HG02970 (cell line): ENCODE data around the gene GPR137.
"Not testable (repeated sequence)": the region's sequence is repeated elsewhere in the genome, so short reads cannot be mapped to it uniquely, and the experiment has no call there.

ENCODE experiments used
- ATAC-seq: cut with Tn5 transposase; IDR thresholded peaks from one replicate; pipeline ENCODE4 v1.9.1; 2021; ENCODE audit warnings: mild to moderate bottlenecking, moderate library complexity, moderate number of reproducible peaks; ENCODE audit not compliant: unreplicated experiment, low FRiP score

Gene GPR137

DNA sequence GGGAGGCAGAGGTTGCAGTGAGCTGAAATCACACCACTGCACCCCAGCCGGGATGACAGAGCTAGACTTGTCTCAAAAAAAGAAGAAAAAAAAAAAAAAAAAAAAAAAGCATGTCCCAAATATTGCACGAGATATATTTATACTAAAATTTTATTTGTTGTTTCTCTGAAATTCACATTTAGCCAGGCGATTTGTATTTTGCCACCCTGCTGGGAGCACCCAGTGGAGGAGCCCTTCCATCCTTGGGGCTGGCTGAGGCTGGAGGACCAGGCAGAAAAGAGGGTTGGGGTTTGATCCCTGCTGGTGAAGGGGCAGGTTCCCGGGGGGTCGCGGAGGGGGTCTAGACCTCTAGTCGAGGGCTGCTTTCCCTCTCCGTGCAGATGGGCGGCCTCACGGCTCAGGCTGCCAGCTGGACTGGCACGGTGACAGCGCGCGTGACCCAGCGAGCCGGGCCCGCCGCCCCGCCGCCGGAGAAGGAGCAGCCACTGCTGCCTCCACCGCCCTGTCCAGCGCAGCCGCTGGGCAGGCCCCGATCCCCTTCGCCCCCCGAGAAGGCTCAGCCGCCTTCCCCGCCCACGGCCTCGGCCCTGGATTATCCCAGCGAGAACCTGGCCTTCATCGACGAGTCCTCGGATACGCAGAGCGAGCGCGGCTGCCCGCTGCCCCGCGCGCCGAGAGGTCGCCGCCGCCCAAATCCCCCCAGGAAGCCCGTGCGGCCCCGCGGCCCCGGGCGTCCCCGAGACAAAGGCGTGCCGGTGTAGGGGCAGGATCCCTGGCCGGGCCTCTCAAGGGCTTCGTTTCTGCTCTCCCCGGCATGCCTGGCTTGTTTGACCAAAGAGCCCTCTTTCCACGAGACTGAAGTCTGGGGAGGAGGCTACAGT is 13.6 kb downstream of the GPR137 start:
- no peak for ATAC-seq

DNA sequence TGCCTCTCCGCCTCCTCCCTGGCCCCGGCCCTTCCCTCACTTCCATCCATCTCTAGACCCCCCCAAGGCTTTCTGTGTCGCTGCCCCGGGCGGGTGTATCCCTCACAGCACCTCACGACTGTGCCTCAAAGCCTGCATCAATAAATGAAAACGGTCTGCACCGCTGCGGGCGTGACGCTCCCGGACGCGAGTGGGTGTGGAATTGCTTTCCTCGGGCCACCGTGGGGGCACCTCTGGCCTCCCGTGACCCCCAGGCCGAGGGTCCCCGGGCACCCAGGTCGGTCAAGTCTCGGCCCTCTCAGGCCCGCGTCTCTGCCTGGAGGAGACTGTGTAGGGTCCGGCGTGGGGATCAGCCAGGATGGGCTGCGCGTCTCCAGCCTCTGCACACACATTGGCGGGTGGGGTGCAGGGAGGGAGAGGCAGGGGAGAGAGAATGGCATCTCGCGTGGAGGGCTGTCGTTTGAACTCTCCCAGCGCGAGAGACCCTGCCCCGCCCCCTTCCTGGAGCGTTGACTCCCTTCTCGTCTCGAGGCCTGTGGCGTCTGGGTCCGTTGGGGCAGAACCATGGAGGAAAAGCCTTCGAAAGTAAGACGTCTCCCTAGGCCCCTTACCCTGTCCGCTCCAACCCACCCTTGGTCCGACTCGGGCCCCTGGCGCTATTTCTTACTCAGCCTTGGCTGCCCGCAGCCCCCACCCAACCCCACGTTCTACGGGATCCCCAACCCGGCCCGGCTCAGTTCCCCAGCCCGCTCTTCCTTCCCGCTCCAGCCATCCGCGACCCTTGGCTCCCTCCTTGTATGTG is 14.4 kb downstream of the GPR137 start, which contains the start of gene CATSPERZ:
TSS of gene CATSPERZ (plus strand) at position 512 of the 802 bp plus-strand sequence. CDS start at position 565, 53 bp downstream.
- no peak for ATAC-seq

DNA sequence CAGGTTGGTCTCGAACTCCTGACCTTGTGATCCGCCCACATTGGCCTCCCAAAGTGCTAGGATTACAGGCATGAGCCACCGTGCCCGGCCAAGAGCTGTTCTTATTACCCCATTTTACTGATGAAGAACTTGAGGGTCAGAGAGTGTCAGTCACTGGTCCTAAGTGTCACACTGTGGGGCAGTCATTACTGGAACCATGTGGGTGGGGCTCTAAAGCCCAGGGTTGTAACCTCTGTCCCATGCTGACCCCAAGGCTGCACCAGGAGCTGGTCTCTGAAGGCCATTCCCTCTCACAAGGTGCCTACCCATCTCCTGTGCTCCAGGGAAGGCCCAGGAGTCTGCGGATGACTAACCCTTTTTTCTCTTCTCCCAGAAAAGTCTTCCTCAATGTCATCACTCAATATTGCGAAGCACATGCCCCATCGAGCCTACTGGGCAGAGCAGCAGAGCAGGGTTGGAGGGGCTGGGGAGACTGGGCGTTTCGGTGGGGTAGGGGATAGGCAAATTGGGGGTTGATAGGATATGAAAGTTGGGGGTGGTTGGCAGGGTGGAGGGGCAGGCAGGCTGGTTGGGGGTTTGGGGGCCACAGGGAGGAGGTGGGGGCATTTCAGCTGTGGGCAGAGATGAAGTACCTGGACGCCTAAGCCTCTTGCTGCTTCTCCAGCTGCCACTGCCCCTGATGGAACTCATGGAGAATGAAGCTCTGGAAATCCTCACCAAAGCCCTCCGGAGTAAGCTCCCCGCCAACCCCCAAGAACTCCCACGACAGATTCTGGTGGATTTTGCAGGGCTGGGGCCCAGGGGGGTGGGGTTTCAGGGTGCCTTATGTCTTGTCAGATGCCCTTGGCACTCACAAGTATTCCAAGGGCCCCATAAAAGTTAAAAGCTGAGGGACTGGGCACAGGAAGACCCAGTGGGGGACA is 17.7 kb downstream of the GPR137 start:
- no peak for ATAC-seq

DNA sequence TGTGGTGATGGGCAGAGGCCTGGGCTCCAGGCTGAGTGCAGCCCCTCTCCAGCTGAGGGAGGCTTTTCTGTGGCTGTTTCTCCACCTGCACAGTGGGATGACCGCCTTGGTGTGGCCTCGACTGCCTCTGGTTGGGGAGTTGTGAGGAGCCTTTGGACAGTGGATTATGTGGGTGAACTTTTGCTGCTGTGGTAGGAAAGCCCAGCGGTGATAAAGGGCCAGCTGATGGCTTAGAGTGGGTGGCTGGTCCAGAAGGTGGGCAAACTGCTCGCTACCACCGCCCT is 18.3 kb downstream of the GPR137 start:
- ATAC-seq = no peak

DNA sequence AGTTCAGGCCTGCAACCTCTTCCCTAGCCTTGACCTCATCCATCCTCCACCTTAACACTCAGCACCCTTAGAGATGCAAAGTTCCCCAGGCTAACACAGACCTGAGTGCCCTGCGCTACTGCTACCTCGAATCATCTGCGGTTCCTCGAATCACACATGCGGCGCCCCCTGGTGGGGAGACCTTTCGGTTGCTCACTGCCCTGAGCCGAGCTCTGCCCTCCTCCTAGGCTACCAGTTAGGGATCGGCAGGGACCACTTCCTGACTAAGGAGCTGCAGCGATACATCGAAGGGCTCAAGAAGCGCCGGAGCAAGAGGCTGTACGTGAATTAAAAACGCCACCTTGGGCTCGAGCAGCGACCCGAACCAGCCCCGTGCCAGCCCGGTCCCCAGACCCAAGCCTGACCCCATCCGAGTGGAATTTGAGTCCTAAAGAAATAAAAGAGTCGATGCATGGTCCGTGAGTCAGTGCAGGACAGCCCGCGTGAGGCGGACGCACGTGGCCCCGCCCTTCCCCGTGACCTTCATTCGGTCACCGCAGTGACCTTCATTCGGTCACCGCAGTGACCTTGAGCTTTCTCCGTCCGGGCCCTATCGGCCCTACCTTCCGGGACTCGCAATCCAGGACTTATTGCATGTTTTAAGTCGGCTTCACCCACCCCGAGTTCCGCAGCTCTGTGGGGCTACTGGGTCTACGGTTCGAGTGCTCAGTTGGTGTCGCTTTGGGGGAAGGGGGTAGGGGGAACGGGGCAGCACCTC is 18.8 kb downstream of the GPR137 start:
- peak; percentile 19 for ATAC-seq

DNA sequence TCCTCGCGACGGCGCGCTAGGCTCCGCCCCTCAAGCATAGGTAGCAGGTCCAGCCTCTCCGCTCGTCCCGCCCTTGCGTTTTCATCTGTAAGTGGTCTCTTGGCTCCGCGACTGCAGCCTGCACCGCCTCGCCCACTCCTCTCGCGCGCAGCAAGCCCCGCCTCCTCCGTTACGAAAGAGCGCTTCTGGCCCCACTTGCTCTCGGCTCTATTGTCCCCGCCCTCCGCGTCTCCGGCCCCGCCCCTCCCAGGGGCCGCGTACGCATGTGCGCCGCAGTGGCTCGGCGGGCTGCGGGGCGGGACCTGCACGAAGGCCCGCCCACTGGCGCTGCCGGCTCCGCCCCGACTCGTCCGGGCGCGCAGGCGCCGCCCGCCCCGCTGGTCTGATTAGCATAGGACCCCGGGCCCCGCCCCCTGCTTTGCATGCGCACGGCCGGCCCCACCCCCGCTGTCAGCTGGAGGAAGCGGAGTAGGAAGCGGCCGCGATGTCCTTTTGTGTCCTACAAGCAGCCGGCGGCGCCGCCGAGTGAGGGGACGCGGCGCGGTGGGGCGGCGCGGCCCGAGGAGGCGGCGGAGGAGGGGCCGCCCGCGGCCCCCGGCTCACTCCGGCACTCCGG is 19.5 kb downstream of the GPR137 start, which contains the start of gene ESRRA:
TSS of gene ESRRA (plus strand) at position 450 of the 616 bp plus-strand sequence. CDS start 1,656 bp downstream, outside the sequence.
- peak; percentile 72 for ATAC-seq

DNA sequence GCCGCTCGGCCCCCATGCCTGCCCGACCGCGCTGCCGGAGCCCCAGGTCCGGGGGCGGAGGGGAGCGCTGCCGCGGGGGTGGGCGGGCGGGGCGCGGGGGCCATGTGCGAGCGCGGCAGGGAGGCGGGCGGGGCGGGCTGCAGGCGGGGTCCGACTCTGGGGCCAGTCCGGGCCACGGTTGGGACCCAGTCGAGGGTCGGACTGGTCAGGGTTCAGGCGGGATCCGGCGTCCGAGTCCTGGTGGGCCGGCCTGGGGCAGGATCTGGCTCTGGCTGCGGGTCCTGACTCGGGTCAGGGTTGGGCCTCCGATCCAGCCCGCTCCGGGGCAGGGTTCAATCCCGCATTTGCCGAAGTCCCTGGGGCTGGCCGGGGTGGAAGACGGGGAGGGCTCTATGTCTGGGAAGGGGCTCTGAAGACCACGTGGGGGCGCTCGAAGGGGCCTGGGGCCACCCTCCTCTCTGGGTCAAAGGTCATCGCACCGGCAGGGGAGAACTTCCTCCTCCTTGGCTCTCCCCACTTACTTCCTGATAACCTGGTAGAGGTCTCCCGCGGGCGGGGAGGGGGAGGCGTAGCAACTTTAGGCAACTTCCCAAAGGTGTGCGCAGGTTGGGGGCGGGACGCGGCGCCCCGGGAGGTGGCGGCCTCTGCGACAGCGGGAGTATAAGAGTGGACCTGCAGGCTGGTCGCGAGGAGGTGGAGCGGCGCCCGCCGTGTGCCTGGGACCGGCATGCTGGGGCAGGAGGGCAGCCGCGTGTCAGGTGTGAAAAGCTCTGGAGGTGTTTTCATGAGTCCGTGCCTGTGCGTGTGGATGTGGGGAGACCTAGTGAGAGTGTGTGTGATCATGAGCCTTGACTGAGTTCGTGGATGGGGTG is 20.3 kb downstream of the GPR137 start:
- ATAC-seq = peak; percentile 17

DNA sequence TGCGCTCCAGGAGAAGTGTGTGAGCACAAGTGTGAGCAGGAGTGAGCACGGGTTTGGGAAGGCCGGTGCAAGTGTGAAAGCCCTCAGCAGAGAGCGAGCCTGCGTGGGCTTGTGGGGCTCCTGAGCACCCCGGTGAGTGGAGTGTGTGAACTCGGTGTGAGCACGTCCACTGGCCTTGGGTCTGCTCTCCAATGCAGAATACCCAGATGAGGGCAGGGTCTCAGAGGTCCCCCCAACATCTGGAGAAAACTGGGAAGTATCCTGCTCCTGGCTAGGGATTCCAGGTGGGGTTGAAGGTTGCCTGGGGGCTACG is 20.9 kb downstream of the GPR137 start:
- ATAC-seq = no peak

DNA sequence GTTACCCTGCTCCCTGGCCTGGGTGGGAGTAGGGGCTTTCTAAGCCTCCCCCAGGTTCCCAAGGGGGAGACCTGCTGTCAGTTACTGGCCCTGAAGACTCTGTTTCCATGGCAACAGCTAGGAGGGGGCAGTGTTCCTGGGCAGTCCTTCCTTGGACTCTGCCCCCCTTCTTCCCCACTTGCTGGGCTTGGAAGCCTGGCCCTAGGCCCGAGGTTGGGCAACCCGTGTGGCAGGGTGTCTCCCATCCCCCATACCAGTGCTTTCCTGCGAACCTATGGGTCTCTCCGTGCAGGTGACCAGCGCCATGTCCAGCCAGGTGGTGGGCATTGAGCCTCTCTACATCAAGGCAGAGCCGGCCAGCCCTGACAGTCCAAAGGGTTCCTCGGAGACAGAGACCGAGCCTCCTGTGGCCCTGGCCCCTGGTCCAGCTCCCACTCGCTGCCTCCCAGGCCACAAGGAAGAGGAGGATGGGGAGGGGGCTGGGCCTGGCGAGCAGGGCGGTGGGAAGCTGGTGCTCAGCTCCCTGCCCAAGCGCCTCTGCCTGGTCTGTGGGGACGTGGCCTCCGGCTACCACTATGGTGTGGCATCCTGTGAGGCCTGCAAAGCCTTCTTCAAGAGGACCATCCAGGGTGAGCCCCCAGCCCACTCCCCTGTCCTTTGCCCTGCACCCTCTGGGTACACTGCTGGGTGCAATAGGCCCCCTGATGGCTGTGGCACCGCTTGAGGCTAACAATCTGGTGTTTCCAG is 21.4 kb downstream of the GPR137 start:
- ATAC-seq = no peak

DNA sequence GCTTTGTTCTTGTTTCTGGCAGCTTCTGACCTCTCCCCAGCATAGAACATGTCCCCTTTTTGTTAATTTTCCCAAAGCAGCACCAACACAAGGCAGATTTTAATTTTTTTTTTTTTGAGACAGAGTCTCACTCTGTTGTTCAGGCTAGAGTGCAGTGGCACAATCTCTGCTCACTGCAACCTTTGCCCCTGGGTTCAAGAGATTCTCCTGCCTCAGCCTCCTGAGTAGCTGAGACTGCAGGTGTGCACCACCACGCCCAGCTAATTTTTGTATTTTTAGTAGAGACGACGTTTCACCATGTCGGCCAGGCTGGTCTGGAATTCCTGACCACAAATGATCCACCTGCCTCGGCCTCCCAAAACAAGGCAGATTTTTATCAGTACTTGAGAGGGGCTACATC is 22.1 kb downstream of the GPR137 start:
- not testable (repeated sequence) for ATAC-seq

DNA sequence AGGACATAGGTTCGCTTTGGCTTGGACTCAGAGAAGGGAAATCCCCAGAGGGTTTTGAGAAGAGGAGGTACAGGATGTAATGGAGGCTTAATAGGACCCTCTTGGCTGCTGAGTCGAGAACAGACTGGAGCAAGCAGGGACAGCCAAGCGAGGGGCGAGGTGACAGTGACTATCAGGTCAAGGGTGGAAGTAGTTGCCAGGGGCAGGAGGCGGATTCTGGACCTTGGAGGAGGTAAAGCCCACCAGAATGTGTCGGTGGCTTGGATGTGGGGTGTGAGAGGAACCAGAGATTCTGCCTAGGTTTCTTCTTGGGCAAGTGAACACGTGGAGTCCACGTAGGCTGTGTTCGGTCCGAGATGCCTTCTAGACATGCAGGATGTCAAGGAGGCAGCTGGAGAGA is 27.3 kb downstream of the GPR137 start:
- no peak for ATAC-seq

DNA sequence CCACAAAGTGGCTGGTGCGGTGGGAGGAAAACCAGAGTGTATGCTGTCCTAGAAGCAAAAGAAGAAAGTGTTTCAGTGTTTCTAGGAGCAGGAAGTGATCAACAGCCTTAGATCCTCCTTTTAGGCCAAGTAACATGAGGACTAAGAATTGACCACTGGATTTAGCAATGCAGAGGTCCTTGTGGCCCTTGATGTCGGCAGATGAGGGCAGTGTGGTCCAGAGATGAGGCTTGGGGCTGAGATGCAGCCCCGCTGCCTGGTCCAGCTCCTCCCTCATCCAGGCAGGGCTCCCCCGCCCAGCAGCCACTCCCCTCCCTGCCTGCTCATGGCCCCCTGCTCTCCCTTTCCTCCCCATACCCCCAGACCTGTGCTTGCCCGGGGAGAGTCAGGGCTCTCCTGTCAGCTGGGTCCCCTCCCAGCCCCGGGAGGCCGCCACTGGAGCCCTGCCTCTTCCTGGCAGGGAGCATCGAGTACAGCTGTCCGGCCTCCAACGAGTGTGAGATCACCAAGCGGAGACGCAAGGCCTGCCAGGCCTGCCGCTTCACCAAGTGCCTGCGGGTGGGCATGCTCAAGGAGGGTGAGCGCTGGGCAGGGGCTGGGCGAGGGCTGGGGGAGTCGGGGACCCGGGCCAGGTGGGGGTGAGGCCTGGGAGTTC is 28.0 kb downstream of the GPR137 start:
- no peak for ATAC-seq

DNA sequence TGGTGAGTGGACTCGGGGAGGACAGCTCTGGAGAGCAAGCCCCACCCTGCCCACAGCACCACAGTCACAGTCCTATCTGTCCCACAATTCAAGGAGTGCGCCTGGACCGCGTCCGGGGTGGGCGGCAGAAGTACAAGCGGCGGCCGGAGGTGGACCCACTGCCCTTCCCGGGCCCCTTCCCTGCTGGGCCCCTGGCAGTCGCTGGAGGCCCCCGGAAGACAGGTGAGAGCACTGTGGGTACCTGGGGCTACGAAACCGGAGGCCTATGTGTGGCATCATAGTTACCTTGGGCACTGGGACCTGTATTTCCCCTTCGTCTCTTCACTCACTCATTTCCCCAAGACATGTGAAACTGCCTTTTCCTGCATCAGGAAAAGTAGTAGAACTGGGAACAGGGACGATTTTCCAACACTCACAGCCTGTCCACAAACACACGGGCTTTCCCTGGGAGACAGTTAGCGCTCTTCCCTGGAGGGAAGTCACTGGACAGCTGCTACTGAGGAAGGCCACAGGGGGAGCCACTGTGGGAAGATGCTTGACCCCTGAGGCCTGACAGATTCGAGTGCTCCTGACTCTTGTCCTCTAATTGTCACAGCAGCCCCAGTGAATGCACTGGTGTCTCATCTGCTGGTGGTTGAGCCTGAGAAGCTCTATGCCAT is 28.6 kb downstream of the GPR137 start:
- no peak for ATAC-seq

DNA sequence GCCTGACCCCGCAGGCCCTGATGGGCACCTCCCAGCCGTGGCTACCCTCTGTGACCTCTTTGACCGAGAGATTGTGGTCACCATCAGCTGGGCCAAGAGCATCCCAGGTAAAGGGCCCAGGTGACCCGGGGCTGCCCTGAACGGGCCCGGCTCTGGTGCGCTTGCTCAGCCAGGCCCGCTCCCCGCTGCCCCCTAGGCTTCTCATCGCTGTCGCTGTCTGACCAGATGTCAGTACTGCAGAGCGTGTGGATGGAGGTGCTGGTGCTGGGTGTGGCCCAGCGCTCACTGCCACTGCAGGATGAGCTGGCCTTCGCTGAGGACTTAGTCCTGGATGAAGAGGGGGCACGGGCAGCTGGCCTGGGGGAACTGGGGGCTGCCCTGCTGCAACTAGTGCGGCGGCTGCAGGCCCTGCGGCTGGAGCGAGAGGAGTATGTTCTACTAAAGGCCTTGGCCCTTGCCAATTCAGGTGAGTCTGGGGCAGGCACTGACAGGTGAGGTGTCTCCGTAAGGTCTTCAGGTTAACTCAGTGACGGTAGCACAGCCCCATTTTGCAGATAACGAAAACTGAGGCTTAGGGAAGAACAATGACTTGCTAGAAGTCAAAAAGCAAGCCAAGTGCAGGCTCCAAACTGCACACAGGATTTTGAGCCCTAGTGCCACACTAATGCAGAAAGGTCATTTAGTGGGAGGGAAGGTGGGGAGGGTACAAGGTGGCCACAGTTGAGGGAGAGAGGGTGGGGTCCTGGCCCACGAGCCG is 29.3 kb downstream of the GPR137 start:
- ATAC-seq = no peak

DNA sequence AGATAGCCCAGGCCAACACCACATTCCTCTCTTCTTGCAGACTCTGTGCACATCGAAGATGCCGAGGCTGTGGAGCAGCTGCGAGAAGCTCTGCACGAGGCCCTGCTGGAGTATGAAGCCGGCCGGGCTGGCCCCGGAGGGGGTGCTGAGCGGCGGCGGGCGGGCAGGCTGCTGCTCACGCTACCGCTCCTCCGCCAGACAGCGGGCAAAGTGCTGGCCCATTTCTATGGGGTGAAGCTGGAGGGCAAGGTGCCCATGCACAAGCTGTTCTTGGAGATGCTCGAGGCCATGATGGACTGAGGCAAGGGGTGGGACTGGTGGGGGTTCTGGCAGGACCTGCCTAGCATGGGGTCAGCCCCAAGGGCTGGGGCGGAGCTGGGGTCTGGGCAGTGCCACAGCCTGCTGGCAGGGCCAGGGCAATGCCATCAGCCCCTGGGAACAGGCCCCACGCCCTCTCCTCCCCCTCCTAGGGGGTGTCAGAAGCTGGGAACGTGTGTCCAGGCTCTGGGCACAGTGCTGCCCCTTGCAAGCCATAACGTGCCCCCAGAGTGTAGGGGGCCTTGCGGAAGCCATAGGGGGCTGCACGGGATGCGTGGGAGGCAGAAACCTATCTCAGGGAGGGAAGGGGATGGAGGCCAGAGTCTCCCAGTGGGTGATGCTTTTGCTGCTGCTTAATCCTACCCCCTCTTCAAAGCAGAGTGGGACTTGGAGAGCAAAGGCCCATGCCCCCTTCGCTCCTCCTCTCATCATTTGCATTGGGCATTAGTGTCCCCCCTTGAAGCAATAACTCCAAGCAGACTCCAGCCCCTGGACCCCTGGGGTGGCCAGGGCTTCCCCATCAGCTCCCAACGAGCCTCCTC is 30.2 kb downstream of the GPR137 start:
- not testable (repeated sequence) for ATAC-seq
